A673 (cell line): Measurements from ENCODE around the gene IQCH.

ENCODE experiments used
- CTCF ChIP-seq: fragments of 300-800, 200-600 bp; sonication (generic); conservative IDR thresholded peaks from 2 replicates; pipeline ENCODE4 v1.5.1; 2017; ENCODE audit warnings: low read depth, mild to moderate bottlenecking, antibody characterized with exemption, low read length, moderate library complexity, mixed read lengths
- EZH2 ChIP-seq: fragments of 200-600 bp; sonication (generic); IDR thresholded peaks from 2 replicates; pipeline ENCODE4 v1.6.1; 2017; ENCODE audit warnings: borderline replicate concordance, low read depth, mild to moderate bottlenecking, mixed read lengths, antibody characterized with exemption, low read length; ENCODE audit not compliant: poor library complexity, severe bottlenecking

- TF ChIP-seq CTCF: no peak
- no peak for TF ChIP-seq EZH2
Measured at GRCh38 chr15:67327737-67328136, 73.2 kb downstream of the IQCH start.
